SK-N-SH treated with all-trans-retinoic acid at 6 μM for 48 hours (cell line): ENCODE results near the gene VEPH1.

Source experiments
- ATAC-seq: fragments of 200-7000 bp; cut with Tn5 transposase; 3 replicates; pipeline ENCODE4 v1.9.1; 2020; ENCODE audit warnings: mild to moderate bottlenecking, moderate library complexity
- ARNTL ChIP-seq: fragments of 450-650 bp; formaldehyde crosslinking; IDR thresholded peaks from 2 replicates; pipeline ENCODE4 v1.5.0; 2020; ENCODE audit warnings: low read depth, mild to moderate bottlenecking, moderate library complexity, borderline replicate concordance
- BACH2 ChIP-seq: fragments of 250-450 bp; sonication (Bioruptor Pico); IDR thresholded peaks from 2 replicates; pipeline ENCODE4 v1.9.0; 2021; ENCODE audit warnings: mild to moderate bottlenecking, borderline replicate concordance
- CREB5 ChIP-seq: fragments of 250-450 bp; sonication (Bioruptor Pico); IDR thresholded peaks from 2 replicates; pipeline ENCODE4 v1.5.1; 2020; ENCODE audit warnings: low read depth, mild to moderate bottlenecking, moderate library complexity
- CSDC2 ChIP-seq: fragments of 250-450 bp; sonication (Bioruptor Pico); IDR thresholded peaks from 2 replicates; pipeline ENCODE4 v1.5.0; 2020; ENCODE audit warnings: mild to moderate bottlenecking, moderate library complexity
- CSRNP3 ChIP-seq: fragments of 250-450 bp; sonication (Bioruptor Pico); IDR thresholded peaks from 2 replicates; pipeline ENCODE4 v1.5.1; 2021; ENCODE audit warnings: mild to moderate bottlenecking, moderate library complexity
- GLIS3 ChIP-seq: fragments of 250-450 bp; sonication (Bioruptor Pico); IDR thresholded peaks from 2 replicates; pipeline ENCODE4 v1.5.0; 2020; ENCODE audit warnings: mild to moderate bottlenecking, moderate library complexity
- ISL1 ChIP-seq: fragments of 250-450 bp; sonication (Bioruptor Pico); IDR thresholded peaks from 2 replicates; pipeline ENCODE4 v2.1.2; 2022; ENCODE audit warnings: mild to moderate bottlenecking, moderate library complexity
- OSR1 ChIP-seq: fragments of 250-450 bp; sonication (Bioruptor Pico); IDR thresholded peaks from 2 replicates; pipeline ENCODE4 v1.8.0; 2022; ENCODE audit warnings: moderate library complexity, mild to moderate bottlenecking, inconsistent platforms
- PATZ1 ChIP-seq: fragments of 250-450 bp; sonication (Bioruptor Pico); IDR thresholded peaks from 2 replicates; pipeline ENCODE4 v1.8.0; 2020; ENCODE audit warnings: mild to moderate bottlenecking, moderate library complexity, borderline replicate concordance
- POU6F1 ChIP-seq: fragments of 250-450 bp; sonication (Bioruptor Pico); IDR thresholded peaks from 2 replicates; pipeline ENCODE4 v1.8.0; 2021; ENCODE audit warnings: low read depth, mild to moderate bottlenecking, moderate library complexity, borderline replicate concordance
- PPARA ChIP-seq: fragments of 250-450 bp; sonication (Bioruptor Pico); IDR thresholded peaks from 2 replicates; pipeline ENCODE4 v1.5.0; 2020; ENCODE audit warnings: mild to moderate bottlenecking, borderline replicate concordance
- RARB ChIP-seq: fragments of 250-450 bp; sonication (Bioruptor Pico); IDR thresholded peaks from 2 replicates; pipeline ENCODE4 v1.8.0; 2021; ENCODE audit warnings: mild to moderate bottlenecking, moderate library complexity
- TOX ChIP-seq: fragments of 250-450 bp; sonication (Bioruptor Pico); IDR thresholded peaks from 2 replicates; pipeline ENCODE4 v1.8.0; 2021; ENCODE audit warnings: mild to moderate bottlenecking, moderate library complexity, borderline replicate concordance
- TSHZ2 ChIP-seq: fragments of 250-450 bp; sonication (Bioruptor Pico); IDR thresholded peaks from 2 replicates; pipeline ENCODE4 v1.5.0; 2020; ENCODE audit warnings: mild to moderate bottlenecking, moderate library complexity
- ZC3H10 ChIP-seq: fragments of 250-450 bp; sonication (Bioruptor Pico); IDR thresholded peaks from 2 replicates; pipeline ENCODE4 v1.5.1; 2021; ENCODE audit warnings: mild to moderate bottlenecking, moderate library complexity
- ZFP3 ChIP-seq: fragments of 250-450 bp; sonication (Bioruptor Pico); IDR thresholded peaks from 2 replicates; pipeline ENCODE4 v1.5.0; 2020; ENCODE audit warnings: mild to moderate bottlenecking, moderate library complexity
- ZFP30 ChIP-seq: fragments of 450-650 bp; formaldehyde crosslinking; IDR thresholded peaks from 2 replicates; pipeline ENCODE4 v1.5.0; 2022; ENCODE audit warnings: mild to moderate bottlenecking, moderate library complexity
- ZNF565 ChIP-seq: fragments of 450-650 bp; formaldehyde crosslinking; conservative IDR thresholded peaks from 2 replicates; pipeline ENCODE4 v1.5.0; 2020; ENCODE audit warnings: low read depth, mild to moderate bottlenecking, moderate library complexity
- ZNF70 ChIP-seq: fragments of 450-650 bp; formaldehyde crosslinking; IDR thresholded peaks from 2 replicates; pipeline ENCODE4 v1.5.0; 2020; ENCODE audit warnings: mild to moderate bottlenecking, moderate library complexity
- ZNF8 ChIP-seq: fragments of 450-650 bp; formaldehyde crosslinking; IDR thresholded peaks from 2 replicates; pipeline ENCODE4 v1.5.0; 2020; ENCODE audit warnings: mild to moderate bottlenecking, moderate library complexity

The VEPH1 gene

GRCh38 chr3:157268026-157268425 is 235.2 kb downstream of the VEPH1 start:
- TF ChIP-seq ZFP30 (CRISPR knock-in tag) (no peak), CSDC2 (CRISPR knock-in tag) (no peak), GLIS3 (no peak), CREB5 (CRISPR knock-in tag) (no peak), PATZ1 (no peak)
- no peak for ATAC-seq

- ATAC-seq, result no peak
- TF ChIP-seq ZNF70 (CRISPR knock-in tag) (no peak), BACH2 (CRISPR knock-in tag) (no peak), TOX (CRISPR knock-in tag) (no peak), RARB (CRISPR knock-in tag) (no peak), PPARA (CRISPR knock-in tag) (no peak), GLIS3 (no peak), CSRNP3 (CRISPR knock-in tag) (no peak), ISL1 (CRISPR knock-in tag) (no peak), ZFP3 (CRISPR knock-in tag) (no peak), CREB5 (CRISPR knock-in tag) (no peak), ZC3H10 (no peak), OSR1 (CRISPR knock-in tag) (no peak), TSHZ2 (CRISPR knock-in tag) (no peak), ZNF8 (no peak), ARNTL (no peak), ZNF565 (CRISPR knock-in tag) (no peak), POU6F1 (no peak), CSDC2 (CRISPR knock-in tag) (no peak)
Measured at GRCh38 chr3:157265931-157266330, 237.3 kb downstream of the VEPH1 start.

- ATAC-seq, result peak; percentile 95
- no peak for TF ChIP-seq OSR1 (CRISPR knock-in tag)
- no peak for TF ChIP-seq CSDC2 (CRISPR knock-in tag)
- TF ChIP-seq RARB (CRISPR knock-in tag), result no peak
- TF ChIP-seq POU6F1, result peak; percentile 41; the same call in 1 of the 2 replicates
- peak; percentile 95 for TF ChIP-seq ZC3H10
- TF ChIP-seq TSHZ2 (CRISPR knock-in tag), result no peak
- TF ChIP-seq BACH2 (CRISPR knock-in tag), result no peak
- no peak for TF ChIP-seq PPARA (CRISPR knock-in tag)
- no peak for TF ChIP-seq ZNF8
- TF ChIP-seq ARNTL, result no peak
- no peak for TF ChIP-seq CSRNP3 (CRISPR knock-in tag)
- no peak for TF ChIP-seq GLIS3
- no peak for TF ChIP-seq ZNF565 (CRISPR knock-in tag)
Measured at GRCh38 chr3:157263027-157263426, 240.2 kb downstream of the VEPH1 start.
